IPS-20b (cell line): ENCODE data around the gene PHACTR3.
"Not testable (repeated sequence)": the region's sequence is repeated elsewhere in the genome, so short reads cannot be mapped to it uniquely, and the experiment has no call there.

ENCODE experiments used
- H3K27ac ChIP-seq: one replicate; pipeline ENCODE4 v1.5.1; 2013; ENCODE audit warnings: low read length
- H3K27me3 ChIP-seq: 2 replicates; pipeline ENCODE4 v1.6.1; 2013; ENCODE audit warnings: mild to moderate bottlenecking, low read length, inconsistent platforms; ENCODE audit not compliant: insufficient read depth
- H3K36me3 ChIP-seq: 2 replicates; pipeline ENCODE4 v1.6.1; 2013; ENCODE audit warnings: low read depth, mild to moderate bottlenecking, inconsistent platforms, low read length, moderate library complexity; ENCODE audit not compliant: insufficient read depth
- H3K4me1 ChIP-seq: 2 replicates; pipeline ENCODE4 v1.6.1; 2013; ENCODE audit warnings: mild to moderate bottlenecking, control low read depth, inconsistent platforms, low read length, moderate library complexity; ENCODE audit not compliant: insufficient read depth
- H3K4me3 ChIP-seq: 2 replicates; pipeline ENCODE4 v1.5.1; 2013; ENCODE audit warnings: mild to moderate bottlenecking, low read length, inconsistent platforms
- H3K9ac ChIP-seq: 2 replicates; pipeline ENCODE4 v1.6.1; 2013; ENCODE audit warnings: low read depth, mild to moderate bottlenecking, inconsistent platforms, low read length, moderate library complexity
- H3K9me3 ChIP-seq: 2 replicates; pipeline ENCODE4 v1.6.1; 2013; ENCODE audit warnings: mild to moderate bottlenecking, low read depth, low read length, inconsistent platforms; ENCODE audit not compliant: insufficient read depth

The PHACTR3 gene

GRCh38 chr20:59884494-59884893 is 280.2 kb downstream of the PHACTR3 start:
- Histone ChIP-seq H3K9me3 (no peaks in the 10 kb centered on the region), H3K9ac (no peak overlapping the region), H3K36me3 (no peaks in the 10 kb centered on the region), H3K27ac (no peak overlapping the region), H3K4me1 (no peaks in the 10 kb centered on the region), H3K27me3 (no peaks in the 10 kb centered on the region), H3K4me3 (no peak overlapping the region)

- Histone ChIP-seq H3K4me1 (no peaks in the 10 kb centered on the region), H3K27me3 (no peaks in the 10 kb centered on the region), H3K36me3 (no peaks in the 10 kb centered on the region), H3K27ac (no peak overlapping the region), H3K9ac (no peak overlapping the region), H3K9me3 (no peaks in the 10 kb centered on the region), H3K4me3 (no peak overlapping the region)
Measured at GRCh38 chr20:59888050-59888449, 283.7 kb downstream of the PHACTR3 start.

GRCh38 chr20:59890035-59890434 is 285.7 kb downstream of the PHACTR3 start:
- not testable (repeated sequence) for H3K9ac ChIP-seq, H3K36me3 ChIP-seq, H3K9me3 ChIP-seq, H3K27ac ChIP-seq, H3K4me3 ChIP-seq, H3K4me1 ChIP-seq, H3K27me3 ChIP-seq

- Histone ChIP-seq H3K27ac (no peak overlapping the region), H3K27me3 (no peaks in the 10 kb centered on the region), H3K4me1 (no peaks in the 10 kb centered on the region), H3K9me3 (no peaks in the 10 kb centered on the region), H3K4me3 (no peak overlapping the region), H3K36me3 (no peaks in the 10 kb centered on the region), H3K9ac (no peak overlapping the region)
Measured at GRCh38 chr20:59891581-59891980, 287.2 kb downstream of the PHACTR3 start.

GRCh38 chr20:59895908-59896307 is 291.6 kb downstream of the PHACTR3 start:
- no peak overlapping the region for H3K27ac ChIP-seq
- H3K9ac ChIP-seq = no peak overlapping the region
- no peaks in the 10 kb centered on the region for H3K9me3 ChIP-seq
- no peaks in the 10 kb centered on the region for H3K36me3 ChIP-seq
- no peak overlapping the region for H3K4me3 ChIP-seq
- no peaks in the 10 kb centered on the region for H3K27me3 ChIP-seq
- no peaks in the 10 kb centered on the region for H3K4me1 ChIP-seq
